GM21576 (cell line): ENCODE results near the gene APOBEC3A.
"Not testable (repeated sequence)": the region's sequence is repeated elsewhere in the genome, so short reads cannot be mapped to it uniquely, and the experiment has no call there.

Source experiments
- ATAC-seq: cut with Tn5 transposase; IDR thresholded peaks from one replicate; pipeline ENCODE4 v1.9.1; 2021; ENCODE audit warnings: mild to moderate bottlenecking, moderate library complexity; ENCODE audit not compliant: unreplicated experiment

The APOBEC3A gene

DNA sequence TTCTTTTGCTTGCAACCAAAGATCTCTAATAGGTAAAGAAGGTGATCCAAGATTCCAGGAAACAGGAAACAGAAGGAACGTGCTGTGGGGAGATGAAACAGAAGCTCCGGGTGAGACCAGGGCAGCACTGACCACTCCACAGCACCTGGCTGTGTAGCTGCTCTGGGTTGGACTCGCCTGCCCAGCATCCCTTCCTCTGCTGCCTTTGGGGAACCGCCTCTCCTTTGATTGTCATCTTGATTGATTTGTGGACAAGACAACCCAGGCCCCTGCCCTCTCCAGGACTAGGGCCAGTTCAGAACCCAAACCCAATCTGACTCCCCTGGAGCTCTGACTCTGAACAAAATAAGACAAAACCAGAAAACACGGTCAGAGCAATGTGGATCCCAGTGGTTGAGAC, 14.7 kb upstream of the APOBEC3A start:
- no peak for ATAC-seq

DNA sequence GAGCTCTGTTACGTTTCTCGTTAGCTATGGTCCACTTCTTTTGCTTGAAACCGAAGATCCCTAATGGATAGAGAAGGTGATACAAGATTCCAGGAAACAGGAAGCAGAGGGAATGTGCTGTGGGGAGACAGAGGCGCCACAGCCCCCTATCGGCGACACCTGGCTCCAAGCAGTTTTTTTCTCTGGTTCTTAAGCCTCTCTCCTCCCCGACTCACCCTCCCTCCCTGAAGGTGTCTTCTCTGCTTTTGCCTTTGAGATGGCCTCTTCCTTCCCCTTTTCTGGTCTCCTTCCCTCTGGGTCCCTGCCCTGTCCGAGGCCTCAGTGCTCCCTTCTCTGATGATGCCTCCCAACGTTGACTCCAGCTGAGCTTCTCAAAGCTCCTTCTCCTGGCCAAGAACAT, 14.2 kb upstream of the APOBEC3A start:
- ATAC-seq = no peak

DNA sequence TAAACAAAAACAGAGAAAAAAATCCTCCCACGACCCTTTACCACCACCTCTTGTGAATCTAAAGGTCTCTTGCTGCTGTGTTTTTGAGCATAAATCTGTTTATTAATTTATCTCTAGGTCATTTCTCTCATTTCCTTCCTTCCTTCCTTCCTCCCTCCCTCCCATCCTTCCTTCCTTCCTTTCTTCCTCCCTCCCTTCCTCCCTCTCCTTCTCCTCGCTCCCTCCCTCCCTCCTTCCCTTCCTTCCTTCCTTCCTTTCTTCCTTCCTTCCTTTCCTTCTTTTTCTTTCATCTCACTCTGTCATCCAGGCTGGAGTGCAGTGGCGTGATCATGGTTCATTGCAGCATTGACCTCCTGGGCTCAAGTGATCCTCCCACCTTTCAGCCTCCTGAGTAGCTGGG, 13.5 kb upstream of the APOBEC3A start:
- ATAC-seq = no peak

DNA sequence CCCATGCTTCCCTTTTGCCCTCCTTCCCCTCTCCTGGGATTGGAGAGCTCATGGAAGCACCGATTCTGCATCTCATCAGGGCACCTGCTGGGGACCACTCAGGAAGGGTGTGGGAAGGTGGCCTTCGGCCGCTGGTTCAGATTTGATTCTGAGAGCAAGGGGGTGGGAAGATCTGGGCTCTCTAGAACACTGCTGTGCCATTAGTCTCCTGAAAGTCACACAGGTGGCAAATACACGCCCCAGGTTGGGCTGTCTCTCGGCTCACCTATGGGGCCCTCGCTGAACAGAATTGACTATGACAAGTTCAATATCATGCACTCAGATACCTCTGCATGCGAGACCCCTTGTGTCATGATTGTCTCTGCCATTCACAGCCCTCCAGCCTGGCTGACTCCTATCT, 12.8 kb upstream of the APOBEC3A start:
- ATAC-seq = no peak

DNA sequence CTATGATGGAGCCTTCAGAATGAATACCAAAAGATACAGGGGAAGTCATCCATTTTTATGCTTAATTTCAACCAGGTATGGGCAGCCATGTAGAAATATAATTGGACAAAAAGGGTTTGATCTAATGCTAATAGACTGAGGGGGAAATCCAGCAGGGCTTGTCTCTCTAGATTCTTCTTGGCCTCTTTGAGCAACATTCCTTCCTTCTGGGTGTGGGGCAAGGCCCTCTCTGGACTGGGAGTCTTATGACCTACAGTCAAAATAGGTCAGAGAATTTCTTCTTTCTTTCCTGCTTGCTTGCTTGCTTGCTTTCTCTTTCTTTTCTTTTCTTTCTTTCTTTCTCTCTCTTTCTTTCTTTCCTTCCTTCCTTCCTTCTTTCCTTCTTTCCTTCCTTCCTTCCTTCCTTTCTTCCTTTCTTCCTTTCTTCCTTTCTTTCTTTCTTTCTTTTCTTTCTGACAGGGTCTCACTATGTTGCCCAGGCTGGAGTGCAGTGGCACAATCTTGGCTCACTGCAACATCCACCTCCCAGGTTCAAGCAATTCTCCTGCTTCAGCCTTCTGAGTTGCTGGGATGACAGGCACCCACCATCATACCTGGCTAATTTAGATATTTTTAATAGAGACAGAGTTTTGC, 11.6 kb upstream of the APOBEC3A start:
- ATAC-seq = not testable (repeated sequence)

DNA sequence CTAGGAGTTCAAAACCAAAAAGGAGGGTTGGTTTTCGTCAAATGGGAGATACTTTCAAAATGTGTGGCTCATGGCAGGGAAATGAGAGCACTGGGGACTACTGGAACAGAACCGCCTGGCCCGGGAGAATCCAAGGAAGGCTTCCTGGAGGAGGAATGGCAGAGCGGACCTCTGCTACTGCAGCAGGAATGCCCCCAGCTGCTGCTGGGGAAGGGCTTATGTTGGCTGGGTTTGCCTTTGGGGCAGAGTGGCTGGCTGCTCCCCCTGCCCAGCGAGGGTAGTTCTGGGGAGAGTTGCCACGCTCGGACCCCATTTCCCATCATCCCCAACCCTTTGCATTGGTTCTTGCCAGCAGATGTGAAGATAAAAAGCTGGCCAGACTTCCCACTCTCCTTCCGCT, 10.6 kb upstream of the APOBEC3A start:
- no peak for ATAC-seq

DNA sequence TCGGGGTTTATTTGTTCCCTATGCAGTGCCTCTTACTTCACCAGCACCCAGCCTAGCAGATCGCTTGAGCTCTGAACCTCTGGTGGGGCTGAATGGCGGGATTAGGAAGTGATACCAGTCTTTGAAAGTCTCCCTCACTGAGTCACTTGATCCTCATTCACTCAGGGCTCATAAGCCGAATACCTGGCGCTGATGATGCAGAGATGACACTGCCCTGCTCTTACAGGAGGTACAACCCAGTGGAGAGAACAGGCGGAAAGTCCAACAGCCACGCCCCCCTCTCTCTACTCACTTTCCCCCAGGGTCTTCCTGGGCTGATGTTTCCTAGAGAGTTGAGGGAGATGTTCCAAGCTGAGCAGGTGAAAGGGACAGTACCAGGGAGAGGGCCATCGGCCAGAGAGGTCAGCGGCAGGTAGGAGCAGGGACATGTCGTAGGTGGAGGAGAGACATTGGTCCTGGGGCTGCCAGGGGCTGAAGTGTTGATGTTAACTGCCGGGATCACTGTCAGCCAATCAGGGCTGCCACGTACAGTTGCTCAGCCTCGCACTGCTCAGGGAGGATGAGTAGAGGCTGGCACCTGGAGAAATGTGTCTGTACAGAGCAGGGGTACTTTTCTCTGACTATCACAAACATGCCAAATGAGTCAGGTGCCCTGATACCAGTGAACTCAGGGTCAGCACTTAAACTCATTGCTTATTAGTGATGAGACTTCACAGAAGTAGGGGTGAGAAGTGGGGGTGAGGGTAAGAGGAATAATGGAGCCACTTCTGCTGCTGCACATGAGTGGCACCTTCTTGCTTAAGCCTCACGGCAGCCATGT, 9.9 kb upstream of the APOBEC3A start:
- no peak for ATAC-seq

DNA sequence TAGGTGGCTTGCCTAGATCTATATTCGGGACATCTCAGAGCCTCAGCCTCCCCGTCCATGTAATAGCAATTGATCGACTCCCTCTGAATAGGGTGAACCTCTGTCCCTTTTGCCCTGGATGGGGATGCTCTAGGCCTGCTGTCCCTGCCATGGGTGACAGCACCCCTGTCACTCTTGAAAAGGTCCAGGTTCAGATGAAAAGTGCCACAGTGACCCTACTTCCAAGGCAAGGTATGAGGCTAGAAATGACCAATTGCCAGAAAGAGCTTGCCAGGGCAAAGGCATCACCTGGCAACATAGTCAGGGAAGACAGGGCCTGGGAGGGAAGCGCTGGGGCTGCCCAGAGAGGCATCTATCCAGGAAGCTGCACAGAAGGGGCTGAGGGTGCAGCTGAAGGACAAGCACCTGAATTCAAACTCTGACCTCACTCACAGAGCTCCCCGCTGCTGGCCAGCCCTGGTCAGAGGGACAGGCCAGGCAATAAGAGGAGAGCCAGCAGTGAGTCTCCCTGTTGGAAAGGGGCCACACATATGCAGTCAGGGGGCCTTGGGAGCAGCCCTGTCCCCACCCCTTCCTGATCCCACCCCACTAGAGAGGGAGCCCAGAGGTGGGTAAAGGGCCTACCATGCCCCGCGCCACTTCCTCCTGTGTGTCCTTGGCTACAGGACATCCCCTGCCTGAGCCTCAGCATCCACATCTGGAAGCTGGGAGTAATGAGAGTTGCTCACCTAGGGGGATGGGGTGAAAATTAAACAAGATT, 9.0 kb upstream of the APOBEC3A start:
- ATAC-seq = no peak

DNA sequence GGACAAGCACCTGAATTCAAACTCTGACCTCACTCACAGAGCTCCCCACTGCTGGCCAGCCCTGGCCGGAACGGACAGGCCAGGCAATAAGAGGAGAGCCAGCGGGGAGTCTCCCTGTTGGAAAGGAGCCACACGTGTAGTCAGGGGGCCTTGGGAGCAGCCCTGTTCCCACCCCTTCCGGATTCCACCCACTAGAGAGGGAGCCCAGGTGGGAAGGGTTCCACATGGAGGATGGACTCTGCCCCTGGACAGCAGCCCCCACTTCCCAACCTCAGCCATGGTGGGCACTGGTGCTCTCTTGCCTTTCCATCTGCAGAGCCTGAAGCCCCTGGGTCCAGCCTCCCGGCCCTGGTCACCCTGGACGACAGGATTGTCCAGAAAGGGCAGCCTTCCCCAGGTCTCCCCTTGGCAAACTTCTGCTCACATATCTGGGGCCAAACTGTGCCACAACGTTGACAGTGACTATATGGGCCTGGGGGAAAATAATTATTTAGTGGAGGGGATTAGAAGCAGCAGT, 7.5 kb upstream of the APOBEC3A start:
- ATAC-seq = no peak

DNA sequence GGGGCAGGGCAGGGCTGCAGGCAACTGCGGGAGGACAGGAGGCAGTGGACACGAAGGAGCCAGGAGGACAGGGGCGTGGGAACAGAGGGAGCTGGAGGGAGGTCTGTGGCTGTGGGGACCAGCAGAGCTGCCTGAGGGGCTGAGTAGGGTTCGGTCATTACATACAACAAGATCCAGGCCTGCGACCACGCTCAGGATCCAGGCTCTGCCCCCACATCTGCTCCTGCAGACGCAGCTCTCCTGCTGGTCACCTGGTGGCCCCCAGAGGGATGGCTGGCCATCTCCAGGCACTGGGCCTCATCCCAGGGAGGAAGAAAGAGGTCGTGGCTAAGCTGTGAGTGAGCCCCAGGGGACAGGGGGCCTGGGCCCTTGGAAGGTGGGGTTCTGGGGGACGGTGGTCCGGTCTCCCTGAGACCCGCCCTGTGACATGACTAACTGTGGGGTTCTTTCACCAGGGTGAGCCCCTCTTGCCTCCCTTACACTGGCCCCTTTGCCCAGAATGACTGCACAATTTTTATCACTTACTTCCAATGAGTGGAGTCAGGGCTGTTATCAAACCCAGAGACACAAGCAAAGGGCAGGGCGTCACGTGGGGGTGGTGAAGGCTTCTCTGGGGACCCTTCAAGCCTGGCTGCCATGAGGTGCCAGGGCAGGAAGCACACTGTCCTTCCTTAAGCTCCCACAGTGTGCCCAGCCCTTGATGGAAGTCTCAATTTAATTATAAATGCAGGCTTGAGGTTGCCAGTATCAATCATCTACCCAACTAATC, 6.7 kb upstream of the APOBEC3A start:
- no peak for ATAC-seq

DNA sequence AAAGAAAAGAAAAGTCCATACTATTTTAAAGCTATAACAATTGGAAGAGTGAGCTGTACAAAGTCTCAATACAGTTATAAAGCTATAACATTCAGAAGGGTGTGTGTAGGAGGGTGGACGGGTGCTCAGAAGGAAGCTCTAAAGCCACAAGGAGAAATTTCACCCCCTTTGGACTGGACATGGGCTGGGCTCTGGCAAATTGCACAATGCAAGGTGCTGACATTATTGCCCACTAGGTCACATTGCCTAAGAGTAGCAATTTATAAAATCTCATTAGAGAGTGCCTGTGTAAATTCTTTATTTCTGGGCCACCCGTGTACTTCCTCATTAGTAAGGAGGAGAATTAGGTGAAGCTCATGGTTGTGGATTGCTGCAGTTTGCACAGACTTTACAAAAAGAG, 5.7 kb upstream of the APOBEC3A start:
- no peak for ATAC-seq

DNA sequence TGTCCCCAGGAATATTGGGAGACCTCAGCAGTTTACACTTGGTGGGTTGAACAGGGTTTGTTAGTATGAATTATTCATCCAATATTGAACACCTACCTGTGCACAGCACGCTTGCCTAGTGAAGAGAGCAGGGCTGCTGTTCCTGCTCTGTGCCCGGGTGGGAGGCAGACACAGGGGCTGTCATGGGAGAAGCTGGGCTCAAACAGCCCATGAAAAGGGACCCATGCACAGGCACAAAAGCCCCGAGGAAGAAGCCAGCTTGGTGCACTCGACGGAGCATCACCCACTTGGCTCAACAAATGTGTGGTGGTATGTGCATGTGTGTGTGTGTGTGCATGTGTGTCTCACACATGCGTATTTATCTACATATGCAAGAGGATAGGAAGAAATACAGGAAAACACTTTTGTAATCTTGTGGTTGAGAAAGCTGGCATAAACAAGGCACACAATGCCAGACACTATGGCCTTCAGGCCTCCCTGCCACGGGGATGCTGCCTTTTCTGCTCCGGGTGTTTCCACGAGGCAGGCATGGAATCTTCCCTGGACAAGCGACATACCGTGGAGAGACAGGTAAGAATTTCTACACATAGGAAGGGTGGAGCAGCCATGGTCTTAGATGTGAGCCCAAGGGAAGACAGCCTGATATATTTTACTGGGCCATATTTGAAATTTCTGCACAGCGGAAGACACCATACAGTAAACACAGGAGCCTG, 5.0 kb upstream of the APOBEC3A start:
- no peak for ATAC-seq

DNA sequence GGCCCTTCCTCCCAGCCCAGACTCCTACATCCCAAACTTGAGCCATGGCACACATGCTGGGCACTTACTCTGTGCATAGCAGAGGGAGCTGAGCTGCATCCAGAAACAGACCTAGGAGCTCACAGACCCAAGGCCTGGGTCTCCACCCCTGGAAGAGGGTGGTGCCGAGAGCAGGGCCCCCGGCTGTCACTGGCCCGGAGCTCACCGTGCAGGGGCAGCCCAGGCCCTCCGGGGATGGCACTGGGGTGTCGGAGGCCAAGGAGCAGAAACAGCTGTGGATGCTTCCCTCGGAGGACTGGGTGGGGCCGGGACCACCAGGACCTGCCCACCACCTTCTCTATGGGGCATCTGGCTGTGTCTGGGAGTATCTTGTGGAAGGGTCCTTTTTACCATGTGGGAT, 4.3 kb upstream of the APOBEC3A start:
- ATAC-seq = no peak

DNA sequence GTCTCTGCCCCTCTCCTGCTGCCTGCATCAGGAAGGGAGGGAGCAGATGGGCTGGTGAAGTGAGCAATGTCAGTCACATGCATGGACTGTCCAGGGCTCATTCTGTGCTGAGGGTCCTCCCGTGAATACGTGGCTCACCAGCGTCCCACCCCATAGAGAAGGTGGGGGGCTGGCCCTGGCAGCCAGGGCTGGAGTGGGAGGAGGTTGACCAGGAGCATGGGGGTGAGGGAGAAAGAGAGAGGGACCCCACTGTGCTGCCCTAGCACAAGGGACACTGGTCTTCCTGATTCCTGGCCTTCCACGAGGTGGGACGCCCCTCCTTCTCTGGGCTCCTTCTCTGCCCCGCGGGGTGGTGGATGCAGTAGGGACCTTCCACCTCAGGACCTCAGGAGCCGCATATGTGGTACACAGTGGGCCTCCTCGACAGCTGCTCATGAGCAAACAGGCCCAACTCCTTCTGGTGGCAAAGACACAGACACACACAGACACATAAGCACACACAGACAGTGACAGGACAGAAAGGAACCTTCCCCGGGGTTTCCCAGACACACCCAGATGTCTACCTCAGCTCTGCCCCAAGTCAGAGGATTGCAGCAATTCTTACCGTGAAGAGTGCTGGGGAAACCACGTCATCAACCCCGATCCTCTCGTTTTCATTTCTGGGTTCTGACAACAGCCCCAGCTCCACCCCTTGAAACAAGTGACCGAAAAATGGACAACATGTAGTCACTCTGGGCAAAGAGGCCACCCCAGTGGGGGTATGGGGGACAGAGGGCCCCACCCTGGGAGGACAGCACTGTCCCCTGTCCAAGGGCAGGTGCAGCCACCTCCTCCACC, 3.6 kb upstream of the APOBEC3A start:
- ATAC-seq = peak; percentile 56

DNA sequence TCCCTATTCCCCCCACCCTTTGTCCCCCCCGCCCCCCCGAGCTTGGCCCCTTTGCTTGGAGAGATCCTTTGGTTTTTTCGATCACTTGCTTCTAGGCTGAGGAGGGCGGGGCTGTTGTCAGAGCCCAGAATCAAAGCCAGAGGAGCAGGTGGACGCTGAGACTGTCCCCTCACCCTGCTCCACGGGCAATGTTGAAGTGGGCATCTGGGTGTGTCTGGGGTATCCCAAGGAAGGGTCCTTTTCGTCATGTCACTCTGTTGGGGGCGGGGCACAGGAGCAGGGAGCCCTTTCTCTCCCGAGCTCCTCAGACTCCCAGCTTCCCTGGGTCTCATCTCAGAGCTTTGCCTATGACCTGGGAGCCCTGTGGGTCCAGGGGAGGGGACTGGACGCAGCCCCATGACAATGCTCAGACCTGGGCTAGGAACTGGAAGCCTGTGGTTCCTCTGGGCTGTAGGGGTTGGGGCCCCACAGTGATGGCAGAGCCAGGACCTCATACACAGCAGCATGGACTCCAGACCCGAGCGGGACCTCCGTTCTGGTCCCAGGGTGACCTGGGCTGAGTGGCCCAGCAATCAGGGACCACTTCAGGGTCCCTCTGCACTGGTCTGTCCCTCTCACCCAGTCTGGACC, 2.9 kb upstream of the APOBEC3A start:
- no peak for ATAC-seq

DNA sequence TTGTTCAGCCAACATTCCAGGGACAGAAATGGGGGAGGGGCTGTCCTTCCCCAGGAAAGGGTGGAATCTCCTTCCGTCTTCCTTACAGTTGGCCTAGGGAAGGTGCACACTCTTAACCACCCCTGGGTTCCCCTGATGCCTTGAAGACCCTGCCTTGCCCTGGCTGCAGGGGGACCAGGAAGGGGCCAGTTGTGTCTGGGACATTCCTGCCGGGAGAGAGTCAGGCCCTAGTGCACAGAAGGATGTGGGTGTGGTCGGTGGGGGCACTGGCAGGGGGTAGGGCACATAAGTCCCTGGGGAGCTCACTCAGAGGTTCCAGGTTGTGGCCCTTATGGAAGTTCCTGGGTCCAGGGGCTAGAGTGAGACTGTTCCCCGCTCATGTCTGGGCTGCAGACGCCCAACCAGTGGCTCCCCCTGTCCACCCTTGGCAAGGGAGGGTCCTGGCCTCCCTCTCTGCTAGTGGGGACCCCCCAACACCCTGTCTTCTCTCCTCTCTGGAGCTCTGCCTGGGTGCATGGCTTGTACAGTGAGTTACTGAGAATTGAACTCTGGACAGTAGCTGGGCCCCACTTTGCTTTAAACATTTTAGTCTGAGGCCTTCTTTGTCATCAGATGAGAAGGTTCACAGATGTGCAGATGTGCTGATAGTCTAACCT, 2.0 kb upstream of the APOBEC3A start:
- ATAC-seq = no peak

DNA sequence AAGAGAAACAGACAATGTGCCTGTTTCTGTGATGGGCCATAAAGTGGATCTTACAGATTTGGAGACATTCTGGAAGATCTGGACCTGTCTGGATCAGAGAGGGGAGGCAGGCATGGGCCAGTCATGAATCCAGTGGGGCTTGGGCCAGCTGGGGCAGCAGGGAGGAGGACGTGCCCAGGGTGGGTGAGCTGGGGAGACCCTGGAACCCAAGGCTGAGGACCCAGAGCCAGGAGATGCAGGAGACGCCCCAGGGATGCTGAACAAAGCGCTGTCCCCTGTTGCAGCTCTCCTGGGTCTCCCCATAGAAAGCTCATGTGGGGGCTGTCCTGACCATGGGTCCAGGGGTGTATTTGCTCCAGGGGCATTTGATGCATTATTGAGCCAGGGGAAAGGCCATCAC, 1.5 kb upstream of the APOBEC3A start:
- ATAC-seq = no peak

DNA sequence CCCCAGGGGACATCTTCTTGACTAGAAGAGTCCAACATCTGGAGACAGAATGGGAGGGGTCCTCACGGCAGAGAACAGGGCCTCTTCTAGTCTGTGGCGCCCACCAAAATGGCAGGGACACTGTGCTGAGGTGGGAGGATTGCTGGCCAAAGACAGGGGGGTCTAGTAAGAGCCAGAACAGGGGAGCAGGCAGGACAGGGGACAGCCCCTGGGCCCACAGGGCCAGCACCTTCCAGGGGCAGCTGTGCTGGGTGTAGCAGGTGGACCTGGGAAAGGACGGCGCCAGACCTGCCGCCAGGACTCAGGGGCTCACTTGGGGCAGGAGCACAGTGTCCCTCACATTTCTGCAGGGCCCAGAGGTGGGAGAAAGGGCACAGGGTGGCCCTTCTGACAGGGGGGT, 858 bp upstream of the APOBEC3A start:
- no peak for ATAC-seq
